IPS DF 6.9 (cell line): ENCODE results near the gene MRPL32.
"Not testable (repeated sequence)": the region's sequence is repeated elsewhere in the genome, so short reads cannot be mapped to it uniquely, and the experiment has no call there.

ENCODE experiments used
- DNase-seq: peaks from one replicate; pipeline ENCODE4 v3.0.0-alpha.2; 2013; ENCODE audit warnings: low read depth, low spot score
- H3K27ac ChIP-seq: one replicate; pipeline ENCODE4 v1.5.1; 2013; ENCODE audit warnings: low read length, control low read depth
- H3K27me3 ChIP-seq: 2 replicates; pipeline ENCODE4 v1.6.1; 2013; ENCODE audit warnings: mild to moderate bottlenecking, low read length; ENCODE audit not compliant: control insufficient read depth, insufficient read depth
- H3K36me3 ChIP-seq: 2 replicates; pipeline ENCODE4 v1.6.1; 2013; ENCODE audit warnings: low read length; ENCODE audit not compliant: control insufficient read depth, insufficient read depth
- H3K4me1 ChIP-seq: 2 replicates; pipeline ENCODE4 v1.6.1; 2013; ENCODE audit warnings: low read length; ENCODE audit not compliant: control insufficient read depth, insufficient read depth
- H3K4me3 ChIP-seq: 2 replicates; pipeline ENCODE4 v1.5.1; 2013; ENCODE audit warnings: mild to moderate bottlenecking, low read length
- H3K9me3 ChIP-seq: 2 replicates; pipeline ENCODE4 v1.6.1; 2013; ENCODE audit warnings: low read length, inconsistent platforms; ENCODE audit not compliant: control insufficient read depth, insufficient read depth
- WGBS: extraction: QIAGEN DNeasy Blood & Tissue Kit; methylation state at CpG from one replicate; pipeline ENCODE4 v1.1.7; 2013; ENCODE audit warnings: mixed read lengths, missing lambda C conversion rate; ENCODE audit not compliant: insufficient read length, insufficient coverage; 5-methylcytosine and 5-hydroxymethylcytosine counted together

Gene MRPL32

GRCh38 chr7:42931834-42932651 is at the start of gene MRPL32, which contains the start of gene PSMA2:
Gene MRPL32 (plus strand): TSS chr7:42932376. CDS start chr7:42932387, 11 bp downstream.
Gene PSMA2 (minus strand): TSS chr7:42932174. CDS start chr7:42932158, 16 bp downstream.
- no CpG with 5 or more reads among the region's 56 CpGs for WGBS
- no peaks in the 10 kb centered on the region for H3K9me3 ChIP-seq
- H3K27me3 ChIP-seq: no peaks in the 10 kb centered on the region
- DNase-seq: peak; percentile 97
- no peaks in the 10 kb centered on the region; the same call in 1 of the 2 replicates for H3K4me1 ChIP-seq
- H3K36me3 ChIP-seq: no peaks in the 10 kb centered on the region; the same call in 1 of the 2 replicates
- no peak within 1 kb of the TSS for H3K27ac ChIP-seq
- peak within 1 kb of the TSS; percentile 81 for H3K4me3 ChIP-seq

GRCh38 chr7:42883950-42884349 is 48.2 kb upstream of the MRPL32 start:
- Histone ChIP-seq H3K4me3 (no peak overlapping the region), H3K9me3 (peaks cover 2% of the 10 kb centered on the region; the same call in 1 of the 2 replicates), H3K36me3 (0 out of 2 replicates have a peak, but pooled peaks cover 6% of the 10 kb centered on the region), H3K4me1 (no peaks in the 10 kb centered on the region), H3K27me3 (no peaks in the 10 kb centered on the region), H3K27ac (no peak overlapping the region)
- no peak for DNase-seq
- WGBS: no CpG with 5 or more reads among the region's 6 CpGs

GRCh38 chr7:42885183-42885582 is 47.0 kb upstream of the MRPL32 start:
- H3K27me3 ChIP-seq, H3K36me3 ChIP-seq, H3K4me3 ChIP-seq, DNase-seq, H3K9me3 ChIP-seq, H3K27ac ChIP-seq, H3K4me1 ChIP-seq: not testable (repeated sequence)
- no CpG with 5 or more reads among the region's 8 CpGs for WGBS

GRCh38 chr7:42886129-42886528 is 46.0 kb upstream of the MRPL32 start:
- H3K4me1 ChIP-seq: no peaks in the 10 kb centered on the region
- 0 out of 2 replicates have a peak, but pooled peaks cover 6% of the 10 kb centered on the region for H3K36me3 ChIP-seq
- no peak overlapping the region for H3K27ac ChIP-seq
- H3K9me3 ChIP-seq: peaks cover 2% of the 10 kb centered on the region; the same call in 1 of the 2 replicates
- no peak overlapping the region for H3K4me3 ChIP-seq
- no peak for DNase-seq
- no peaks in the 10 kb centered on the region for H3K27me3 ChIP-seq
- WGBS: no CpG with 5 or more reads among the region's 2 CpGs

GRCh38 chr7:42886893-42887505 is 45.2 kb upstream of the MRPL32 start:
- Histone ChIP-seq H3K27me3 (no peaks in the 10 kb centered on the region), H3K4me3 (no peak overlapping the region), H3K4me1 (no peaks in the 10 kb centered on the region), H3K9me3 (peaks cover 2% of the 10 kb centered on the region; the same call in 1 of the 2 replicates), H3K27ac (no peak overlapping the region), H3K36me3 (0 out of 2 replicates have a peak, but pooled peaks cover 6% of the 10 kb centered on the region)
- DNase-seq: no peak

GRCh38 chr7:42893346-42894240 is 38.6 kb upstream of the MRPL32 start:
- no peaks in the 10 kb centered on the region for H3K9me3 ChIP-seq
- H3K27me3 ChIP-seq: no peaks in the 10 kb centered on the region
- H3K27ac ChIP-seq: no peak overlapping the region
- no peaks in the 10 kb centered on the region for H3K36me3 ChIP-seq
- WGBS: no CpG with 5 or more reads among the region's 9 CpGs
- H3K4me1 ChIP-seq: 0 out of 2 replicates have a peak, but pooled peaks cover 1% of the 10 kb centered on the region
- no peak overlapping the region for H3K4me3 ChIP-seq
- no peak for DNase-seq

GRCh38 chr7:42900842-42901241 is 31.3 kb upstream of the MRPL32 start:
- Histone ChIP-seq H3K9me3 (no peaks in the 10 kb centered on the region), H3K27ac (no peak overlapping the region), H3K4me3 (no peak overlapping the region), H3K27me3 (no peaks in the 10 kb centered on the region), H3K4me1 (no peaks in the 10 kb centered on the region), H3K36me3 (no peaks in the 10 kb centered on the region)
- DNase-seq: no peak

GRCh38 chr7:42902331-42902730 is 29.8 kb upstream of the MRPL32 start:
- DNase-seq: no peak
- Histone ChIP-seq H3K36me3 (no peaks in the 10 kb centered on the region), H3K4me3 (no peak overlapping the region), H3K27ac (no peak overlapping the region), H3K27me3 (no peaks in the 10 kb centered on the region), H3K4me1 (no peaks in the 10 kb centered on the region), H3K9me3 (no peaks in the 10 kb centered on the region)
- WGBS: no CpG with 5 or more reads among the region's 3 CpGs

- no peaks in the 10 kb centered on the region for H3K9me3 ChIP-seq
- no CpG with 5 or more reads among the region's 1 CpG for WGBS
- no peak overlapping the region for H3K27ac ChIP-seq
- H3K4me1 ChIP-seq: 0 out of 2 replicates have a peak, but pooled peaks cover 3% of the 10 kb centered on the region
- H3K27me3 ChIP-seq: no peaks in the 10 kb centered on the region
- H3K36me3 ChIP-seq: no peaks in the 10 kb centered on the region
- no peak for DNase-seq
- no peak overlapping the region for H3K4me3 ChIP-seq
These were observed 26.0 kb upstream of the MRPL32 start for GRCh38 chr7:42906181-42906580.

GRCh38 chr7:42907316-42907715 is 24.9 kb upstream of the MRPL32 start:
- Histone ChIP-seq H3K9me3 (no peaks in the 10 kb centered on the region), H3K4me1 (0 out of 2 replicates have a peak, but pooled peaks cover 3% of the 10 kb centered on the region), H3K27ac (no peak overlapping the region), H3K27me3 (no peaks in the 10 kb centered on the region), H3K4me3 (no peak overlapping the region), H3K36me3 (no peaks in the 10 kb centered on the region)
- DNase-seq: no peak
